PC-3 (cell line): ENCODE data around the gene RDX. TPM values are rescaled to one million over a fixed set of nuclear protein-coding genes. Genes with fewer than 3 reads are reported as not detected.

ENCODE experiments used
- ATAC-seq: fragments of 200-7000 bp; cut with Tn5 transposase; 2 replicates; pipeline ENCODE4 v1.9.1; 2020; ENCODE audit warnings: mild to moderate bottlenecking, moderate library complexity
- BruUV-seq: library from RNA; stranded (reverse); fragments of 400-500 nt; replicated peaks from 2 replicates; lab custom pipeline; 2021; lab: Mats Ljungman, UMichigan
- CTCF ChIA-PET: fragments of 300-600 bp; sonication (Branson Sonifier 250); formaldehyde crosslinking; loops from one replicate; lab custom pipeline; 2022; ENCODE audit warnings: antibody characterized with exemption; lab: Charles Lee
- POLR2A ChIA-PET: fragments of 300-600 bp; sonication (Branson Sonifier 250); formaldehyde crosslinking; loops from one replicate; lab custom pipeline; 2022; ENCODE audit warnings: antibody characterized with exemption; ENCODE audit not compliant: unreplicated experiment; lab: Charles Lee
- DNase-seq: peaks from one replicate; pipeline ENCODE4 v3.0.0-alpha.2; 2015
- H2AFZ ChIP-seq: fragments of 300-600 bp; sonication (generic); 2 replicates; pipeline ENCODE4 v1.6.0; 2016; ENCODE audit warnings: antibody characterized with exemption, low read length
- H3F3A ChIP-seq: fragments of 300-600 bp; sonication (generic); one replicate; pipeline ENCODE4 v1.6.0; 2017; ENCODE audit warnings: antibody characterized with exemption, low read length, control low read depth, mild to moderate bottlenecking; ENCODE audit not compliant: unreplicated experiment
- H3K27ac ChIP-seq: fragments of 300-600 bp; sonication (generic); 2 replicates; pipeline ENCODE4 v1.5.1; 2016; ENCODE audit warnings: mild to moderate bottlenecking, low read length
- H3K27me3 ChIP-seq: fragments of 300-600 bp; sonication (generic); 2 replicates; pipeline ENCODE4 v1.6.1; 2016; ENCODE audit warnings: low read length, mixed read lengths
- H3K36me3 ChIP-seq: fragments of 300-600 bp; sonication (generic); 2 replicates; pipeline ENCODE4 v1.6.1; 2016; ENCODE audit warnings: low read depth, mixed run types, low read length, mixed read lengths
- H3K4me1 ChIP-seq: fragments of 300-600 bp; sonication (generic); 2 replicates; pipeline ENCODE4 v1.5.1; 2016; ENCODE audit warnings: low read length; ENCODE audit not compliant: insufficient read depth
- H3K4me2 ChIP-seq: fragments of 300-600 bp; sonication (generic); 2 replicates; pipeline ENCODE4 v1.6.0; 2016; ENCODE audit warnings: low read length
- H3K4me3 ChIP-seq: fragments of 300-600 bp; sonication (generic); 2 replicates; pipeline ENCODE4 v1.5.1; 2016; ENCODE audit warnings: mild to moderate bottlenecking, low read length, mixed read lengths
- H3K79me2 ChIP-seq: fragments of 300-600 bp; sonication (generic); 2 replicates; pipeline ENCODE4 v1.6.1; 2017; ENCODE audit warnings: low read length, mixed read lengths
- H3K9ac ChIP-seq: fragments of 300-600 bp; sonication (generic); 2 replicates; pipeline ENCODE4 v1.6.0; 2016; ENCODE audit warnings: mild to moderate bottlenecking, low read length
- H3K9me2 ChIP-seq: fragments of 300-600 bp; sonication (generic); replicated peaks from 2 replicates; pipeline ENCODE4 v1.6.1; 2016; ENCODE audit warnings: mixed run types, low read length, mixed read lengths
- H3K9me3 ChIP-seq: fragments of 300-600 bp; sonication (generic); 2 replicates; pipeline ENCODE4 v1.6.1; 2016; ENCODE audit warnings: low read length, mixed read lengths
- H4K20me1 ChIP-seq: fragments of 300-600 bp; sonication (generic); 2 replicates; pipeline ENCODE4 v1.6.1; 2016; ENCODE audit warnings: low read length, mixed read lengths
- CTCF ChIP-seq: fragments of 300-600 bp; sonication (generic); conservative IDR thresholded peaks from 2 replicates; pipeline ENCODE4 v1.5.1; 2017; ENCODE audit warnings: antibody characterized with exemption, low read depth, mild to moderate bottlenecking, low read length
- EZH2 ChIP-seq: fragments of 300-600 bp; sonication (generic); IDR thresholded peaks from one replicate; pipeline ENCODE4 v1.6.1; 2017; ENCODE audit warnings: antibody characterized with exemption, mild to moderate bottlenecking, low read length; ENCODE audit not compliant: unreplicated experiment
- EZH2phosphoT487 ChIP-seq: fragments of 300-600 bp; sonication (generic); IDR thresholded peaks from 2 replicates; pipeline ENCODE4 v1.6.1; 2018; ENCODE audit warnings: mild to moderate bottlenecking, antibody characterized with exemption, low read length, borderline replicate concordance
- intact Hi-C: fragments of 100-400 bp; cut with micrococcal nuclease; formaldehyde crosslinking; loops from 2 replicates; pipeline ENCODE4 v1.9.0; 2023
- total RNA-seq: library from RNA; depleted of rRNA; stranded (reverse); fragments of >200 nt; gene quantifications from 2 replicates; pipeline ENCODE4 v1.2.3, GENCODE V29; 2014

The RDX gene
- total RNA-seq, 1 experiment from 2014 or later: 86.2 TPM

- Histone ChIP-seq H2AFZ (no peak overlapping the region), H3K27ac (peak overlapping the region; percentile 93), H3K4me2 (peak overlapping the region; percentile 43), H4K20me1 (no peaks in the 10 kb centered on the region), H3K27me3 (no peaks in the 10 kb centered on the region), H3K9ac (peak overlapping the region; percentile 68), H3K36me3 (no peaks in the 10 kb centered on the region), H3K9me2 (no peaks in the 10 kb centered on the region), H3K4me3 (no peak overlapping the region), H3K79me2 (no peaks in the 10 kb centered on the region), H3K4me1 (peaks cover 39% of the 10 kb centered on the region), H3F3A (peaks cover 13% of the 10 kb centered on the region), H3K9me3 (no peaks in the 10 kb centered on the region)
- intact Hi-C loops: loop anchor here (1.0 to 2.0 kb wide), 2 partner anchors 8 to 51 kb away; no protein-coding TSS in a partner anchor
- TF ChIP-seq EZH2phosphoT487: peak; percentile 80
- TF ChIP-seq CTCF: no peak
- ChIA-PET POLR2A (interaction anchor here (0.6 kb wide), 1 partner anchor 52 kb away, joined by 3 read pairs; no protein-coding TSS in a partner anchor), CTCF (interaction anchor here (0.6 to 1.1 kb wide), 2 partner anchors 8 to 1597 kb away, joined by 3 read pairs; no protein-coding TSS in a partner anchor)
- DNase-seq: peak; percentile 98
- peak; percentile 89 for ATAC-seq
- BruUV-seq: no TSS peak
These were observed 9.0 kb upstream of the RDX start for GRCh38 chr11:110305169-110306018.

DNA sequence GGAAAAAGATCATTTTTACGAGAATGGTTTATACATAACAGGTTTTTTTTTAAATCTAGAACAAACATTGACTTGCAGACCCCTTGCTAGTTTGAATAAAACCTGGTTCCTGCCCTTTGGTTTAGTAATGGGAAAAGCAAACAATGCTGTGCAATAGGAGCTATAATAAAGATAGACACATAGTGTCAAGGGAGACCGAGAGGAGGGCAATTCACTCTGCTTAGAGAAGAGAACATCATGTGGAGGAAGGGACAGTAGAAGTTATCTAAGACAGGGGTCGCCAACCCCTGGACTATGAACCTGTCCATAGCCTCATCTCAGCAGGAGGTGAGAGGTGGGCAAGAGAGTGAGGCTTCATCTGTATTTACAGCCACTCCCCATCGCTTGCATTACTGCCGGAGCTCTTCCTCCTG is 7.0 kb upstream of the RDX start:
- H4K20me1 ChIP-seq: no peaks in the 10 kb centered on the region
- H3F3A ChIP-seq: peaks cover 13% of the 10 kb centered on the region
- H3K9me3 ChIP-seq: no peaks in the 10 kb centered on the region
- DNase-seq (peak; percentile 83), ATAC-seq (peak; percentile 53)
- H3K27ac ChIP-seq: peak overlapping the region; percentile 77
- H3K79me2 ChIP-seq: no peaks in the 10 kb centered on the region
- H3K36me3 ChIP-seq: no peaks in the 10 kb centered on the region
- peaks cover 46% of the 10 kb centered on the region for H3K4me1 ChIP-seq
- H3K9ac ChIP-seq: peak overlapping the region; percentile 58
- ChIA-PET CTCF (interaction anchor here (0.6 kb wide), 1 partner anchor 575 kb away, joined by 3 read pairs; no protein-coding TSS in a partner anchor), POLR2A (no interaction called here)
- no peak overlapping the region for H2AFZ ChIP-seq
- peak overlapping the region; percentile 67 for H3K4me2 ChIP-seq
- no peaks in the 10 kb centered on the region for H3K27me3 ChIP-seq
- intact Hi-C loops: no loop called here
- no TSS peak for BruUV-seq
- H3K4me3 ChIP-seq: peak overlapping the region; percentile 30; the same call in 1 of the 2 replicates
- H3K9me2 ChIP-seq: no peaks in the 10 kb centered on the region
- no peak for TF ChIP-seq CTCF
- TF ChIP-seq EZH2: no peak
- TF ChIP-seq EZH2phosphoT487: no peak

DNA sequence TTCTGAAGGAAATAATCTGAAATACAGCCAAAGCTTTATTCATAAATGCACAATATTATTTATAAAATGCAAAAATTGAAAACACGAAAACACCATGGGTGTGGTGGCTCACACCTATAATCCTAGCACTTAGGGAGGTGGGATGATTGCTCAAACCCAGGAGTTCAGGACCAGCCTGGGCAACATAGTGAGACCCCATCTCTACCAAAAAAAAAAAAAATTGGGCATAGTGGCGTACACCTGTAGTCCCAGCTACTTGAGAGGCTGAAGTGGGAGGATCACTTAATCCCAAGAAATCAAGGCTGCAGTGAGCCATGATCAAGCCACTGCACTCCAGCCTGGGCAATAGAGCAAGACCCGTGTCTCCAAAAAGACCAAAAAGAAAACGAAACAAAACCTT is 5.2 kb upstream of the RDX start:
- Histone ChIP-seq H3K4me2 (no peak overlapping the region), H3F3A (peaks cover 24% of the 10 kb centered on the region), H2AFZ (no peak overlapping the region), H3K27ac (no peak overlapping the region), H4K20me1 (no peaks in the 10 kb centered on the region), H3K9me2 (no peaks in the 10 kb centered on the region), H3K9ac (no peak overlapping the region), H3K36me3 (no peaks in the 10 kb centered on the region), H3K4me1 (peaks cover 60% of the 10 kb centered on the region), H3K79me2 (no peaks in the 10 kb centered on the region), H3K4me3 (no peak overlapping the region), H3K9me3 (no peaks in the 10 kb centered on the region), H3K27me3 (no peaks in the 10 kb centered on the region)
- ATAC-seq (no peak), DNase-seq (no peak)
- intact Hi-C loops: no loop called here
- ChIA-PET CTCF (no interaction called here), POLR2A (no interaction called here)
- BruUV-seq: no TSS peak
- no peak for TF ChIP-seq EZH2
- no peak for TF ChIP-seq CTCF
